ENCODE measurements around the gene MMP17.

- TF ChIP-seq POU2F2 (IDR thresholded peaks at IDR 0.05; ENCODE audit: low read depth, low read length) (no peak), POLR2A (IDR thresholded peaks at IDR 0.05; ENCODE audit: low read depth, low read length) (no peak), TAF1 (IDR thresholded peaks at IDR 0.05; ENCODE audit: low read depth, low read length) (no peak), POLR2AphosphoS5 (IDR thresholded peaks at IDR 0.05; ENCODE audit: low read depth, low read length) (no peak), SPI1 (IDR thresholded peaks at IDR 0.05; ENCODE audit: low read depth, low read length) (no peak), PAX5 (IDR thresholded peaks at IDR 0.05; ENCODE audit: insufficient read depth, low read length, severe bottlenecking) (no peak)
Observed at GRCh38 chr12:131801254-131801866, 26.8 kb upstream of the MMP17 start.

All from GM12891 (cell line).